Astrocyte of the cerebellum (primary cell): ENCODE data around the gene ZDHHC21.

ENCODE experiments used
- DNase-seq: peaks from one replicate; pipeline ENCODE4 v3.0.0-alpha.2; 2011; ENCODE audit warnings: low read depth
- H3K4me3 ChIP-seq: 2 replicates; pipeline ENCODE4 v1.5.1; 2011; ENCODE audit warnings: mild to moderate bottlenecking, low read depth, low read length, moderate library complexity
- in situ Hi-C: cut with HindIII; loops from 2 replicates; pipeline ENCODE4 v1.10.0; 2017; ENCODE audit warnings: low sequenced_read_pairs
- TF ChIP-seq, protein P1 (sequence below): IDR thresholded peaks from 2 replicates; pipeline ENCODE4 v1.5.1; 2012; ENCODE audit warnings: low read length, low read depth, moderate library complexity, mild to moderate bottlenecking; ENCODE audit errors: missing control alignments

The ZDHHC21 gene

DNA sequence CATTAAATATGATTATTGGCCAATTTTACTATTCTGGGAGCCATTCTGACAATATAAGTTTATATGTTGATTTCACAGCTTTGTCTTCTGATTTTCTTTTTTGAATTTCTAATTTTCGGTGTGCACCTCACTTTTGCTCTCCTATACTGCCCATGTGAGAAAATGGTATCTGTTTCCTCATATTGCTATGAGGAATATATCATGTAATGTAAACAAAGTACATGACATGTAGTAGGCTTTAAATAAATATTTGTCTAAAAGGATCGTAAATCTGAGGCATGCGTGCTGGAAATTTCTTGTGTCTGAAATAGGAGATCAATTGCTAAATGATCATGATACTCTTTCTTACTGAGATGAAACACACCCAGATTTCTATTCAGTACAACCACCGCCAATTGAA lies 119.9 kb downstream of the ZDHHC21 start:
- TF ChIP-seq, protein P1, sequence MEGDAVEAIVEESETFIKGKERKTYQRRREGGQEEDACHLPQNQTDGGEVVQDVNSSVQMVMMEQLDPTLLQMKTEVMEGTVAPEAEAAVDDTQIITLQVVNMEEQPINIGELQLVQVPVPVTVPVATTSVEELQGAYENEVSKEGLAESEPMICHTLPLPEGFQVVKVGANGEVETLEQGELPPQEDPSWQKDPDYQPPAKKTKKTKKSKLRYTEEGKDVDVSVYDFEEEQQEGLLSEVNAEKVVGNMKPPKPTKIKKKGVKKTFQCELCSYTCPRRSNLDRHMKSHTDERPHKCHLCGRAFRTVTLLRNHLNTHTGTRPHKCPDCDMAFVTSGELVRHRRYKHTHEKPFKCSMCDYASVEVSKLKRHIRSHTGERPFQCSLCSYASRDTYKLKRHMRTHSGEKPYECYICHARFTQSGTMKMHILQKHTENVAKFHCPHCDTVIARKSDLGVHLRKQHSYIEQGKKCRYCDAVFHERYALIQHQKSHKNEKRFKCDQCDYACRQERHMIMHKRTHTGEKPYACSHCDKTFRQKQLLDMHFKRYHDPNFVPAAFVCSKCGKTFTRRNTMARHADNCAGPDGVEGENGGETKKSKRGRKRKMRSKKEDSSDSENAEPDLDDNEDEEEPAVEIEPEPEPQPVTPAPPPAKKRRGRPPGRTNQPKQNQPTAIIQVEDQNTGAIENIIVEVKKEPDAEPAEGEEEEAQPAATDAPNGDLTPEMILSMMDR, result no peak
- in situ Hi-C loops, result no loop called here
- DNase-seq, result no peak
- no peak overlapping the region for H3K4me3 ChIP-seq

DNA sequence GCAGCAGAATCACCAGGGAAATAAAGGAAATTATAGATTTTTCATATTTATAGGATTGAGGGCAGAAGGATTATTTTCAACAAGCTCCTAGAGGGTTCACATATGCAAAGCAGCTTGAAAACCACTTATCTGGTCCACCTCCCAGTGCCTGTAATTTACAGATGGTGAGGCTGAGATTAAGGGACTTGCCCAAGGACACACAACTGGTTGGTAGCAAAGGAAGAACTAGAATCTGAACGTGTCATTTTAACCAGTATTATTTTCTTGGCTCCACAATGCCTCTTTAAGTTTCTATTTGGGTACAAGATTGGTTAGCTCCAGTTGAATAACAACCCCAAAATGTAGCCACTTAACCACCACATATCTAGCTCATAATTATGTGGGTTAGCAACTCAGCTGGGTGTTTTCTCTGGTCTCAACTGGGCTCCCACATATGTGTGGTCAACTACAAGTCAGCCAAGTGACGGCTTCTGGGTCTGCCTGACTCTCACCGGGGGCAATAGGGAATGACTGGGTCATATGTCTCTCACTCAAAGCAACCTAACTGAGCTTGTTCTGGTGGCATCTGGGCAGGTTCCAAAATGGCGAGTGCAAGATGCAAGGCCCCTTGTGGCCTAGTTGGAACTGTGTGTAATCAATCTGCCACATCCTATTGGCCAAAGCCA lies 127.7 kb downstream of the ZDHHC21 start:
- DNase-seq, result no peak
- in situ Hi-C loops, result no loop called here
- TF ChIP-seq, protein P1, result no peak
- no peak overlapping the region for H3K4me3 ChIP-seq

DNA sequence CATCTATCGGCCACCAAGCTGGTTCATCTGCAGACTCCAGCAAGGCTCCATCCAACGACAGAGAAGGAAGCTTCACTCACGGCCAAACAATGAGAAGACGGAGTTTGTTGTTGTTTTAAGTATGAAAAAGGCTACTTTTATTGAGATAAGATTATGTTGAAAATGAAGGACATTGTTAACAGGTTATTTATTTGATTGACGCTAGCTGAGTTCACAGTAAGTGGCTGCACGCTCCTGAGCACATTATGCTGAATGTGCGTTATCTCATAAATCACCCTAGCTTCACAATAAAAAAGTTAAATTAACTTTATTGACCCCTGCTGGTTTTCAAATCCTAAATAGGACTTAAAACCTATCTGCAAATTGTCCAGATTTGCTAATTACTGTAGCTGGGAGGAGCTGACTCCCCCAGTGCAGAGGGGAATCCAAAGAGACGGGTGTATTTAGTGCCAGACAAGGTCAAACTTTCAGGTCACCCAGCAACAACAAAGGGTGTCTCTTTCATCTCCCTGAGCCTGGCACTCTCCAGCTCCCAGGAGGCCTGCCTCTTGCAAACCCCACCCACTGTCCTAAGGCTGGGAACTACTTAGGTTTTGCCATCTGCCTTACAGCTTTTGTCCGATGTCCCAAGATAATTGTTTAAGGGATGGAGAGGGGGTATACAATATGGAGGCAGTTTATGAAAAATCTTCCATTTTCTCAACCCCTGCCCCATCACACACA lies 129.2 kb downstream of the ZDHHC21 start:
- no peak for DNase-seq
- TF ChIP-seq, protein P1, result no peak
- H3K4me3 ChIP-seq, result no peak overlapping the region
- in situ Hi-C loops, result no loop called here

DNA sequence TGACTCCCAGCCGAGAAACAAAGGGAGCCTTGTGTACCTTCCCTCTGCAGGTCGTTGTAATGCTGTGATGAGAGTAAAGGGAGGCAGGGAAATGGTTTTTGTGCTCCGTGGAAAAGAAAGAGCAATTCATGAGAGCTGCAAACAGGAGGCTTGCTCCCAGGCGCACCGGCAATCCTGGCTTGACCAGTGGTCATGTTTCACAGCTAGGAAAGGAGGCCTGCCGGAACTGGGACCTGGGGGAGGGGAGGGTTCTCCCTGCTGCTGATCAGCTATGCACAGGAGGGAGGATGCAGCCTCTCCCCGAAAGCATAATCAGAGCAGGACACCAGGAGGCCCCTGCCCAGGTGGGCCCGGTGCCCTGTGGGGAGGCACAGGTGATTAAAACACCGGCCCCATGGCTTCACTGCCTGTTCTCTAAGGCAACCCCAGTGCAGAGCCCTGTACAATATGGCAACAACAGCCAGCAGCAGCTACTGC lies 131.3 kb downstream of the ZDHHC21 start:
- no peak overlapping the region for H3K4me3 ChIP-seq
- no peak for DNase-seq
- in situ Hi-C loops, result no loop called here

More for the DNA sequence above, 131.3 kb downstream of the ZDHHC21 start:
- TF ChIP-seq, protein P1, result no peak
